Measurements from ENCODE around the gene DAPK1.

GRCh38 chr9:87567983-87568382 lies 70.3 kb downstream of the DAPK1 start:
- TF ChIP-seq CTCF (IDR thresholded peaks at IDR 0.05) (no peak), EZH2 (IDR thresholded peaks at IDR 0.05) (no peak)

All from neural progenitor cell (in vitro differentiated cells).